Measurements from ENCODE around the gene QRFP.

Gene QRFP

GRCh38 chr9:130890870-130891687, 5.5 kb downstream of the QRFP start:
- no peak for DNase-seq

- no peak for DNase-seq
Observed at GRCh38 chr9:130890124-130890523, 6.5 kb downstream of the QRFP start.

GRCh38 chr9:130888146-130888885, 8.3 kb downstream of the QRFP start:
- DNase-seq = no peak

DNA sequence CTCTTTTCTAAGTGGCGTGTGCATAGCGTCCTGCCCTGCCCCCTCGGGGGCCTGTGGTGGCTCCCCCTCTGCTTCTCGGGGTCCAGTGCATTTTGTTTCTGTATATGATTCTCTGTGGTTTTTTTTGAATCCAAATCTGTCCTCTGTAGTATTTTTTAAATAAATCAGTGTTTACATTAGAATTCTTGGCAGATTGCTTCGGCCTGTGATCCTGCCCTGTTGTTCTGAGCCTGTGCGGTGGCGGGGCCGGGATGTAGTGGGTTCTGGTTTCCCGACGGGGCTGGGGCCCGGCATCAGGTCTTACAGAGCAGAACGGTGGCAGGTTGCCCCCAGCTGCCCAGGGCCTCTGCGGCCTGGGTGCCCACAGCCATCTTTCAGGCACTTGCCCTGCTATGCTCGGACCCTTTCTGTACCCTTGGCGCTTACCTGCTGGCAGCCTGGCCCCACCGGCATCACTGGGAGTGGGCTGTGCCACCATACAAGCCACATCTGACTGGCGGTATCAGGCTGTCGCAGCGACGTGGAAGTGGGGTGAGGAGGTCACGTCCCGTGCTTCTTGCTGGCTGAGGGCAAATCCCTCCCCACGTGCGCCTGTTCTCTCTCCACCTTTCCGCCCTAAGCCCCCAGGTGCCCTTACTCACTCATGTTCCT, 9.0 kb downstream of the QRFP start:
- no peak for DNase-seq

GRCh38 chr9:130886981-130887380, 9.6 kb downstream of the QRFP start:
- DNase-seq = no peak

DNA sequence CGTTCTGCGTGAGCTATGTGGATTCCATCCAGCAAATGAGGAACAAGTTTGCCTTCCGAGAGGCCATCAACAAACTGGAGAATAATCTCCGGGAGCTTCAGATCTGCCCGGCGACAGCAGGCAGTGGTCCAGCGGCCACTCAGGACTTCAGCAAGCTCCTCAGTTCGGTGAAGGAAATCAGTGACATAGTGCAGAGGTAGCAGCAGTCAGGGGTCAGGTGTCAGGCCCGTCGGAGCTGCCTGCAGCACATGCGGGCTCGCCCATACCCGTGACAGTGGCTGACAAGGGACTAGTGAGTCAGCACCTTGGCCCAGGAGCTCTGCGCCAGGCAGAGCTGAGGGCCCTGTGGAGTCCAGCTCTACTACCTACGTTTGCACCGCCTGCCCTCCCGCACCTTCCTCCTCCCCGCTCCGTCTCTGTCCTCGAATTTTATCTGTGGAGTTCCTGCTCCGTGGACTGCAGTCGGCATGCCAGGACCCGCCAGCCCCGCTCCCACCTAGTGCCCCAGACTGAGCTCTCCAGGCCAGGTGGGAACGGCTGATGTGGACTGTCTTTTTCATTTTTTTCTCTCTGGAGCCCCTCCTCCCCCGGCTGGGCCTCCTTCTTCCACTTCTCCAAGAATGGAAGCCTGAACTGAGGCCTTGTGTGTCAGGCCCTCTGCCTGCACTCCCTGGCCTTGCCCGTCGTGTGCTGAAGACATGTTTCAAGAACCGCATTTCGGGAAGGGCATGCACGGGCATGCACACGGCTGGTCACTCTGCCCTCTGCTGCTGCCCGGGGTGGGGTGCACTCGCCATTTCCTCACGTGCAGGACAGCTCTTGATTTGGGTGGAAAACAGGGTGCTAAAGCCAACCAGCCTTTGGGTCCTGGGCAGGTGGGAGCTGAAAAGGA, 10.9 kb downstream of the QRFP start:
- DNase-seq = no peak

DNA sequence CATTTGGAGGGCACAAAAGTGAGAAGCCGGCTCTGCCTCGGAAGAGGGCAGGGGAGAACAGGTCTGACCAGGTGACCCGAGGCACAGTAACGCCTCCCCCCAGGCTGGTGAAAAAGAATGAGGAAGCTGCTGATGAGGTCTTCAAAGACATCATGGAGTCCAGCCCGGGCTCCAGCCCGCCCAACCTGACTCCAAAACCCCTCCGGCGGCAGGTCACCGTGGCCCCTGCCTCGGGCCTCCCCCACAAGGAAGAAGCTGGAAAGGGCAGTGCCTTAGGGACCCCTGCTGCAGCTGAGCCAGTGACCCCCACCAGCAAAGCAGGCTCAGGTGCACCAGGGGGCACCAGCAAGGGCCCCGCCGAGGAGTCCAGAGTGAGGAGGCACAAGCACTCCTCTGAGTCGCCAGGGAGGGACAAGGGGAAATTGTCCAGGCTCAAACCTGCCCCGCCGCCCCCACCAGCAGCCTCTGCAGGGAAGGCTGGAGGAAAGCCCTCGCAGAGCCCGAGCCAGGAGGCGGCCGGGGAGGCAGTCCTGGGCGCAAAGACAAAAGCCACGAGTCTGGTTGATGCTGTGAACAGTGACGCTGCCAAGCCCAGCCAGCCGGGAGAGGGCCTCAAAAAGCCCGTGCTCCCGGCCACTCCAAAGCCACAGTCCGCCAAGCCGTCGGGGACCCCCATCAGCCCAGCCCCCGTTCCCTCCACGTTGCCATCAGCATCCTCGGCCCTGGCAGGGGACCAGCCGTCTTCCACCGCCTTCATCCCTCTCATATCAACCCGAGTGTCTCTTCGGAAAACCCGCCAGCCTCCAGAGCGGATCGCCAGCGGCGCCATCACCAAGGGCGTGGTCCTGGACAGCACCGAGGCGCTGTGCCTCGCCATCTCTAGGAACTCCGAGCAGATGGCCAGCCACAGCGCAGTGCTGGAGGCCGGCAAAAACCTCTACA, 11.8 kb downstream of the QRFP start:
- DNase-seq = no peak

GRCh38 chr9:130884111-130884531, 12.5 kb downstream of the QRFP start:
- no peak for DNase-seq

DNA sequence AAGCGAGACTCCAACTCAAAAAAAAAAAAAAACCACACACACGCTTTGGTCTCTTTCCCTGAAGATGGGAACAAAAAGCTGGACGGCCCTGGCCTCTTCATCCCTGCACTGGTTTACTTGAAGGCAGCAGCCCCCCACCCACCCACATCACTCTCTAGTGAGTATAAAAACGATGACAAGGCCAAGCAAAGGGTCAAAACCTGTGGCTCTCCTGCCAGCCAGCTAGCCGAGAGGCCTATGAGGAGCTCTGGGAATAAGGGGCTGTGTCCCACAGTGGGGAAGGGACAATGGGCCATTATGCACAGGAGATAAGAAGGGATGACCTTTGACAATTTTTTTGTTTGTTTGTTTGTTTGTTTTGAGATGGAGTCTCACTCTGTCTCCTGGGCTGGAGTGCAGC, 13.1 kb downstream of the QRFP start:
- DNase-seq = no peak

- no peak for DNase-seq
Observed at GRCh38 chr9:130882696-130883225, 13.9 kb downstream of the QRFP start.

- DNase-seq = no peak
Observed at GRCh38 chr9:130881516-130881915, 15.1 kb downstream of the QRFP start.

GRCh38 chr9:130880599-130881220, 15.9 kb downstream of the QRFP start:
- DNase-seq = no peak

GRCh38 chr9:130879863-130880411, 16.7 kb downstream of the QRFP start:
- no peak for DNase-seq

DNA sequence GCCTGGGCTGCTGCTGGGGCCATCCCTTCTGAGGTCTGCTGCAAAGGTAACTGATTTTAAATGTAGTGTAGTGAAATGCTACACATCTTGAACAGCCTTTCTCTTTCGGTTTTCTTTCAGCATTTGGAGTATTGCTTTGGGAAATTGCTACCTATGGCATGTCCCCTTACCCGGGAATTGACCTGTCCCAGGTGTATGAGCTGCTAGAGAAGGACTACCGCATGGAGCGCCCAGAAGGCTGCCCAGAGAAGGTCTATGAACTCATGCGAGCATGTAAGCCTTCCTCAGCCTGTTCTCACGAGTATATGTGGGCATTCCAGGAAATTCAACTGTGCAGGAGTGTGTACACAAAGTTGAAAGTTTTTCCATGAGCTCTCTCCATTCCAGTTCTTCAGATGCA, 18.3 kb downstream of the QRFP start:
- no peak for DNase-seq

DNA sequence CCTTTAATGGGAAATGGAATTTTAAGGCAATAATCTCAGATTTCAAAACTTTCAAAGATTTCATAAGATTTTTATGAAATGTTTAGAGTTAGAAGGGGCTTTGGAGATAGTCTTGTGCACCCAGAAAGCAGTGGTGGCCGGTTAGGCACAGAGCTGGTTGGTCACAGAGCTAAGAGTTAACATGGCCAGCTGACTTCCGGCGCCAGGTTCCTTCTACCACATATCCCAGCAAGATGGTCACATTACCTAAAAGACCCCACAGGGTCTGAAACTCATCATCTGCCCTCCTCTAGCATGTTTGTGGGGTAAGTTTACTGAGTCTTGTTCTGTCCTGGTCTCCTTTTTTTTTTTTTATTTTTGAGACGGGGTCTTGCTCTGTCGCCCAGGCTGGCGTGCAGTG, 19.3 kb downstream of the QRFP start:
- no peak for DNase-seq

- no peak for DNase-seq
Observed at GRCh38 chr9:130874783-130875182, 21.8 kb downstream of the QRFP start.

DNA sequence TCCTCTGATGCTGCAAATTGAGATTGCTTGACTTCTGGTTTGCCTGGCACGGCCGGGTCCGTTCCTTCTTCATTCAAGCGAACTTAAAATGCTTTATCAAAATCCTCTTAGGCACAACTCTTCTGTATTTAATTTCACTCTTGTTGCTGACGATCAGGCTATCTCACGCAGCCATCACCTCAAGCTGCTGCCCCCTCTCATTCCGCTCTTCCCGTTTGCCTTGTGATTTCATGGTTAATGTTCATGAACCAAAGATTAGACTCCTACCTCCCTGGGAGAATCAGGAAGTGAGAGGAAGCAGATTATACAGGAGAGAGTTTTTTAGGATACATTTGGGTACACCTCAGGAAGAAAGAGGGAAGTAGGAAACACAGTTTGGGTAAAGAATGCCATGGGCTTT, 22.6 kb downstream of the QRFP start:
- DNase-seq = no peak

- no peak for DNase-seq
Observed at GRCh38 chr9:130872912-130873503, 23.6 kb downstream of the QRFP start.

DNA sequence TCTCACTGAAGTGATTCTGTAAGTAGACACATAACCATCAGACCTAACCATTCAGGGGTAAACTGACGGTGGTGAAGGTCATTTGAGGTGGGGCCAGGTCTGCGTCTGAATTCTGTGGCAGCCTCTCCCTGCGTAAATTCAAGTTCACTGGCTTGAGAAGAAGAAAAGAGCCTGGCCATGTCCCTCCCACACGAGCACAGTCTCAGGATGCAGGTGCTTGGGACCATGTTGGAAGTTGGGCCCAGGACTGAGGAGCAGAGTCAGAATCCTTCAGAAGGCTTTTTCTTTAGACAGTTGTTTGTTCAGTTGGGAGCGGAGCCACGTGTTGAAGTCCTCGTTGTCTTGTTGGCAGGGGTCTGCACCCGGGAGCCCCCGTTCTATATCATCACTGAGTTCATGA, 24.1 kb downstream of the QRFP start:
- no peak for DNase-seq

- no peak for DNase-seq
Observed at GRCh38 chr9:130872093-130872492, 24.5 kb downstream of the QRFP start.

Measured in inflammatory macrophage (primary cell).